Mesothelial cell of epicardium (in vitro differentiated cells): Measurements from ENCODE around the gene KLHL10. TPM values are rescaled to one million over a fixed set of nuclear protein-coding genes. Genes with fewer than 3 reads are reported as not detected.

Experiments
- DNase-seq, 2 experiments: peaks; one replicate each; pipeline ENCODE4 v3.0.0; 2021; ENCODE audit warnings: low spot score in 2 of 2; ENCODE audit not compliant: unreplicated experiment in 2 of 2
- H3K27ac Mint-ChIP-seq: 2 replicates; pipeline ENCODE4 v1.8.0; 2021; ENCODE audit warnings: mixed read lengths
- H3K27me3 Mint-ChIP-seq: 2 replicates; pipeline ENCODE4 v1.8.0; 2021; ENCODE audit warnings: low read depth, mixed read lengths
- H3K36me3 Mint-ChIP-seq: 2 replicates; pipeline ENCODE4 v1.8.0; 2021; ENCODE audit warnings: mixed read lengths
- H3K4me1 Mint-ChIP-seq: 2 replicates; pipeline ENCODE4 v1.8.0; 2021; ENCODE audit warnings: mixed read lengths
- H3K4me3 Mint-ChIP-seq: 2 replicates; pipeline ENCODE4 v1.8.0; 2021; ENCODE audit warnings: mild to moderate bottlenecking, moderate library complexity, mixed read lengths
- H3K9me3 Mint-ChIP-seq: 2 replicates; pipeline ENCODE4 v1.8.0; 2021; ENCODE audit warnings: mixed read lengths
- CTCF ChIP-seq: fragments of 200-600 bp; sonication (generic); IDR thresholded peaks from one replicate; pipeline ENCODE4 v1.5.0; 2021; ENCODE audit warnings: antibody characterized with exemption; ENCODE audit not compliant: unreplicated experiment
- total RNA-seq: library from RNA; stranded (reverse); gene quantifications from 3 replicates; pipeline ENCODE4 v1.2.1, GENCODE V29; 2021

Gene KLHL10
- 0.16 to 0.27 TPM in 2 of 3 replicates, not detected in the other for total RNA-seq

GRCh38 chr17:41837761-41838538 lies at the start of gene KLHL10:
KLHL10 (plus strand) TSS chr17:41837825; CDS start chr17:41837933, 108 bp downstream.
- no peak for TF ChIP-seq CTCF
- Mint-ChIP-seq H3K27me3 (peaks cover 2% of the 10 kb centered on the region), H3K36me3 (peaks cover 1% of the 10 kb centered on the region), H3K9me3 (no peaks in the 10 kb centered on the region), H3K4me3 (peak within 1 kb of the TSS; percentile 82), H3K4me1 (peaks cover 9% of the 10 kb centered on the region), H3K27ac (no peak within 1 kb of the TSS)
- no peak for DNase-seq

DNA sequence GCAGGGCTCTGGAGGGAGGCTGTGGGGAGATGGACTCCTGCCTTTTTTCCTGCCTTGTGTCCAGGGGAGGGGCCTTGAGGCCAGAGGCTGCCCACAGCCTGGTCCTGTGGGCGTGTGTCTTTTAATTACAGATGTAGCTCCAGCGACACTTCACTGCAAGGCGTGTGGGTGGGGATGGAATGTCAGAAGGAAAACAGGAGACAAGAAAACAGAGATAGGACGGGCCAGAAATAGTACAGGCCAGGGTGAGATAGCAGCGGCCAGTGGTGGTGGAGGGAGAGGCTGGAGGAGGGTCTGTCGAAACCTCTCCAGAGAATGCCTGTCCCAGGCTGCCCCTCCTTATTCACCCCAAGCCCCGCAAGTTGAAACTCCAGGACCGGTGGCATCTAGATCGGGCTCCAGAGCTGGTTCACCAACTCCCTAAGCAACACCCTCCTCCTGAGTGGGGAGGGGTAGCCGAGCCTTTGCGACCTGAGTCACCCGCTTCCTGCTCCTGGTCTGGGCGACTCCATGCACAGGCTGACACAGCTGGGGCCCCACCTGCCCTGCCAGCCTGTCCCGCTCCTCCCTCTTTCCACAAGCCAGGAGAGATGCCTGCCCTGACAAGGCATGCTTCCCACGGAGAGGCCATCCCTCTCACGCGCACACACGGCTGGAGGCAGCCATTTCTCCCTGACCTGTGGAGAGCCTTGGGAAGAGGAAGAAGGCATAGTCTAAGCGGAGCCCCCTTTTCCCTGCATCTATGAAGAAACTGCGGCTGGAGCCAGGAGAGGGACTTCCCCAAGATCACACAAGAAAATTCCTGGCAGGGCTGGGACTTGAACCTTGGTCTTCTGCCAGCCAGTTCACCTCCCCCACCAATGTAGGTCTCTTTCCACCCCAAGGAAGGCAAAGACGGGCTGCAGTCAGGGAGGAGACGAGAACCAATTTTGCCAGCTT lies 44.5 kb upstream of the KLHL10 start:
- no peak for DNase-seq
- Mint-ChIP-seq H3K36me3 (no peaks in the 10 kb centered on the region), H3K4me1 (peaks cover 26% of the 10 kb centered on the region), H3K4me3 (peak overlapping the region; percentile 39), H3K9me3 (no peaks in the 10 kb centered on the region), H3K27me3 (no peaks in the 10 kb centered on the region), H3K27ac (peak overlapping the region; percentile 92)
- no peak for TF ChIP-seq CTCF

DNA sequence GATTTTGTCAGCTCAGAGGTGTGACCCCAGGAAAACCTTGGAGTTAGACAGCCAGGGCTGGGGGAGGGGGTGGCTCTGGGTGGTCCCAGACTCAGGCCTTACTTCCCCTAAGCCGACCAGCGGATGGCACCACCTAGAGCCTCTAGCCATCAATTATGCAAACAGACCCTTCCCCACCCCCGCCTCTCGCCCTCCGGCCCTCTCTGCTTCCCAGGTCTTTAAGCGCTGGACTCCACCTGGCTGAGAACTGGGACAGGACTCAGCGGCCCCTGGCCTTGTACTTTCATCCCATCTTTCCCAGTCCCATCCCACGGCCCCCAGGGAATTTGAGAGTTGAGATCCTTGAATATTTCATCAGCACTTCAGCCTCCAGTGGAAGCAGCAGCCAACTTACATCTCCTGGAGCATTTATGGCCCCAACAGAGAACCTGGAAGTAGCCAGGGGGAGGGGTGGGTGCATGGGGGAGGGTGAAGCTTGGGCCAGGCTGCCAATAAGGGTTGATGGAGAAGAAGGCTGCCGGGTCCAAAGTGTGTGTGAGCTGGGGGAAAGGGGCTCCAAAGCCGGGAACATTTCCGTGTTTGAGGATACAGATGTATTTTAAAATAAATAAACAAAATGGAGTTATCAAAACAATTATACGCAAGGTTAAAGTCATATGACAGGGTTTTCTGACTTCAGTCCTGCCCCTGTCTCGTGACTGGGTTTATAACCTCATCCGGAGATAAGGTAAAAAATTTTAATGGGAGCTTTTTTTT lies 43.7 kb upstream of the KLHL10 start:
- H3K27me3 Mint-ChIP-seq: no peaks in the 10 kb centered on the region
- DNase-seq: no peak
- peak overlapping the region; percentile 92 for H3K27ac Mint-ChIP-seq
- no peaks in the 10 kb centered on the region for H3K36me3 Mint-ChIP-seq
- H3K9me3 Mint-ChIP-seq: no peaks in the 10 kb centered on the region
- peaks cover 26% of the 10 kb centered on the region for H3K4me1 Mint-ChIP-seq
- no peak for TF ChIP-seq CTCF
- no peak overlapping the region for H3K4me3 Mint-ChIP-seq

DNA sequence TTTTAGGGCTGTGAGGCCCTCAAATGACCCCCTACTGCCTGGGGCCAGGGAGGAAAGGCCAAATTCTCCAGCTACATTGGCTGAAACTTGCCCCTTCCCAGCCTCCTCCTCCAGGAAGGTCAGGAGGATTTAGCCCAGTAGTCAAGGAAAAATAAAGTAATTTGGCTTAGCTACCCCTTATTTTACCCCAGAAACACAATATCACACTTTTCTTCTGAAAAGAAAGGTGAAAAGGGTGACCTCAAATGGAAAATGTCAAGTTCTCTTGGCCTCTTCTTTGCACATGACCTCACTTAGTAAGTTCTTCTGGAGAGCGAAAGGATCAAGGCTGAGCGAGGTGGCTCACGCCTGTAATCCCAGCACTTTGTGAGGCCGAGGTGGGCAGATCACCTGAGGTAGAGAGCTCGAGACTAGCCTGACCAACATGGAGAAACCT lies 43.1 kb upstream of the KLHL10 start:
- TF ChIP-seq CTCF: no peak
- Mint-ChIP-seq H3K9me3 (no peaks in the 10 kb centered on the region), H3K27ac (peak overlapping the region; percentile 92), H3K4me1 (peaks cover 29% of the 10 kb centered on the region), H3K27me3 (no peaks in the 10 kb centered on the region), H3K4me3 (no peak overlapping the region), H3K36me3 (no peaks in the 10 kb centered on the region)
- DNase-seq: no peak
